HepG2 (cell line): ENCODE measurements around the gene TBC1D20. TPM values are rescaled to one million over a fixed set of nuclear protein-coding genes. Genes with fewer than 3 reads are reported as not detected.

ENCODE experiments used
- ESRRA ChIP-seq: sonication (generic); formaldehyde crosslinking; IDR thresholded peaks from 2 replicates; pipeline ENCODE4 v1.5.1; 2020; ENCODE audit warnings: mild to moderate bottlenecking, low read depth, missing genetic modification reagents
- GFI1 ChIP-seq: sonication (generic); formaldehyde crosslinking; IDR thresholded peaks from 2 replicates; pipeline ENCODE4 v1.5.0; 2020; ENCODE audit warnings: missing genetic modification reagents, mild to moderate bottlenecking, borderline replicate concordance
- HDAC1 ChIP-seq: sonication (generic); formaldehyde crosslinking; IDR thresholded peaks from 2 replicates; pipeline ENCODE4 v1.5.1; 2020; ENCODE audit warnings: mild to moderate bottlenecking, missing genetic modification reagents
- KAT8 ChIP-seq: IDR thresholded peaks from 2 replicates; pipeline ENCODE4 v1.6.1; 2016; ENCODE audit warnings: missing genetic modification reagents, missing compliant biosample characterization
- MIXL1 ChIP-seq: IDR thresholded peaks from 2 replicates; pipeline ENCODE4 v1.6.1; 2016
- NR0B2 ChIP-seq: sonication (generic); formaldehyde crosslinking; IDR thresholded peaks from 2 replicates; pipeline ENCODE4 v1.4.0; 2020; ENCODE audit warnings: mild to moderate bottlenecking, missing genetic modification reagents
- RBFOX2 ChIP-seq: fragments of 200-400 bp; formaldehyde crosslinking; IDR thresholded peaks from 2 replicates; pipeline ENCODE4 v1.6.1; 2017; ENCODE audit warnings: low read depth, mild to moderate bottlenecking, low read length
- STAT5B ChIP-seq: sonication (generic); formaldehyde crosslinking; IDR thresholded peaks from 2 replicates; pipeline ENCODE4 v1.4.0; 2020; ENCODE audit warnings: missing genetic modification reagents
- ZBTB40 ChIP-seq, 2 experiments: fragments of 450-650 bp in 1 of 2; sonication (generic) in 1 of 2; formaldehyde crosslinking in 1 of 2; IDR thresholded peaks; 2 replicates each; pipeline versions ENCODE4 v1.6.1 to v1.8.0; 2016 to 2022; ENCODE audit warnings: antibody characterized with exemption in 1 of 2, mild to moderate bottlenecking in 1 of 2, missing genetic modification reagents in 1 of 2
- ZBTB42 ChIP-seq: sonication (generic); formaldehyde crosslinking; IDR thresholded peaks from 2 replicates; pipeline ENCODE4 v1.5.0; 2020; ENCODE audit warnings: mild to moderate bottlenecking, missing genetic modification reagents
- ZFP36L2 ChIP-seq: sonication (generic); formaldehyde crosslinking; IDR thresholded peaks from 2 replicates; pipeline ENCODE4 v1.4.0; 2020; ENCODE audit warnings: missing genetic modification reagents
- ZFYVE20 ChIP-seq: sonication (generic); formaldehyde crosslinking; IDR thresholded peaks from 2 replicates; pipeline ENCODE4 v1.8.0; 2023; ENCODE audit warnings: low read depth, mild to moderate bottlenecking, moderate library complexity, missing genetic modification reagents, borderline replicate concordance
- ZNF350 ChIP-seq: sonication (generic); formaldehyde crosslinking; IDR thresholded peaks from 2 replicates; pipeline ENCODE4 v1.4.0; 2020; ENCODE audit warnings: mild to moderate bottlenecking, low read depth, missing genetic modification reagents, borderline replicate concordance
- ZNF414 ChIP-seq: sonication (generic); formaldehyde crosslinking; IDR thresholded peaks from 2 replicates; pipeline ENCODE4 v1.5.0; 2020; ENCODE audit warnings: missing genetic modification reagents
- ZNF839 ChIP-seq: sonication (generic); formaldehyde crosslinking; IDR thresholded peaks from 2 replicates; pipeline ENCODE4 v1.4.0; 2020; ENCODE audit warnings: missing genetic modification reagents, mild to moderate bottlenecking, borderline replicate concordance
- polyA plus RNA-seq, 8 experiments: library from polyadenylated mRNA; depleted of rRNA in 3 of 8; stranded (reverse) in 7 of 8; unstranded in 1 of 8; fragments of >200 nt; fragmentation: Illumina TruSeq in 4 of 8; extraction: Trizol in 4 of 8; gene quantifications; 2 replicates each; pipeline versions ENCODE4 v1.2.1 to v1.2.3, GENCODE V29; 2011 to 2016; ENCODE audit warnings: low read depth in 4 of 8, missing spikeins in 1 of 8, mixed read lengths in 1 of 8; ENCODE audit not compliant: insufficient read depth in 1 of 8
- total RNA-seq, 5 experiments: library from RNA; depleted of rRNA; stranded (reverse); fragments of >200 nt; fragmentation: Illumina TruSeq; extraction: Trizol; gene quantifications; 2 replicates each; pipeline ENCODE4 v1.2.3, GENCODE V29; 2016; ENCODE audit warnings: low read depth in 1 of 5
- TF ChIP-seq, protein P1 (sequence below): sonication (generic); formaldehyde crosslinking; IDR thresholded peaks from 2 replicates; pipeline ENCODE4 v1.4.0; 2020; ENCODE audit warnings: missing genetic modification reagents, borderline replicate concordance

TBC1D20 gene
- total and polyA plus RNA-seq, 2 of the 13 experiments (the other 11 are each of a cell fraction or from before 2014, with no cell fraction given) = 36.6 to 47.1 TPM

- TF ChIP-seq ZBTB40 (IDR thresholded peaks at IDR 0.05) = no peak
- TF ChIP-seq ZBTB40 (CRISPR knock-in tag; IDR thresholded peaks at IDR 0.05) = no peak
- no peak for TF ChIP-seq ZNF350 (CRISPR knock-in tag)
- 0 out of 2 replicates have a peak, but pooled peaks have one; percentile 27 for TF ChIP-seq HDAC1 (CRISPR knock-in tag)
- no peak for TF ChIP-seq KAT8 (CRISPR knock-in tag)
- no peak for TF ChIP-seq ESRRA
- no peak for TF ChIP-seq ZFYVE20 (CRISPR knock-in tag)
- TF ChIP-seq GFI1 (CRISPR knock-in tag) = no peak
- TF ChIP-seq ZBTB42 (CRISPR knock-in tag) = no peak; the same call in 1 of the 2 replicates
- TF ChIP-seq MIXL1 (CRISPR knock-in tag) = no peak; the same call in 1 of the 2 replicates
- no peak for TF ChIP-seq ZNF414
- TF ChIP-seq ZFP36L2 (CRISPR knock-in tag) = 0 out of 2 replicates have a peak, but pooled peaks have one; percentile 18
- no peak for TF ChIP-seq NR0B2 (CRISPR knock-in tag)
- no peak for TF ChIP-seq STAT5B (CRISPR knock-in tag)
- TF ChIP-seq, protein P1, sequence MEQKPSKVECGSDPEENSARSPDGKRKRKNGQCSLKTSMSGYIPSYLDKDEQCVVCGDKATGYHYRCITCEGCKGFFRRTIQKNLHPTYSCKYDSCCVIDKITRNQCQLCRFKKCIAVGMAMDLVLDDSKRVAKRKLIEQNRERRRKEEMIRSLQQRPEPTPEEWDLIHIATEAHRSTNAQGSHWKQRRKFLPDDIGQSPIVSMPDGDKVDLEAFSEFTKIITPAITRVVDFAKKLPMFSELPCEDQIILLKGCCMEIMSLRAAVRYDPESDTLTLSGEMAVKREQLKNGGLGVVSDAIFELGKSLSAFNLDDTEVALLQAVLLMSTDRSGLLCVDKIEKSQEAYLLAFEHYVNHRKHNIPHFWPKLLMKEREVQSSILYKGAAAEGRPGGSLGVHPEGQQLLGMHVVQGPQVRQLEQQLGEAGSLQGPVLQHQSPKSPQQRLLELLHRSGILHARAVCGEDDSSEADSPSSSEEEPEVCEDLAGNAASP = no peak
- no peak for TF ChIP-seq ZNF839
- peak; percentile 80 for TF ChIP-seq RBFOX2
Measured at GRCh38 chr20:400454-401275, 61.7 kb downstream of the TBC1D20 start (continued).
